ENCODE measurements around the gene SHC3. TPM values are rescaled to one million over a fixed set of nuclear protein-coding genes. Genes with fewer than 3 reads are reported as not detected.

The SHC3 gene
- total RNA-seq, 2 donors from 2014 or later, result 5.7 to 6.9 TPM

- Histone ChIP-seq H3K27ac (no peak overlapping the region), H3K4me1 (no peaks in the 10 kb centered on the region), H3K9me3 (no peaks in the 10 kb centered on the region), H3K27me3 (no peaks in the 10 kb centered on the region), H3K4me3 (no peak overlapping the region), H3K36me3 (replicated peaks in 1 of 2; ENCODE audit: insufficient read depth in 1 of 2, low read depth in 2 of 2) (no peaks in the 10 kb centered on the region)
- WGBS, 2 donors, result 48 to 56% methylated on average over 1 of the region's 1 CpG
- TF ChIP-seq CTCF (IDR thresholded peaks at IDR 0.05), result no peak
- no peak for TF ChIP-seq POLR2A (IDR thresholded peaks at IDR 0.05)
- intact Hi-C loops (cut with DNase I), result no loop called here
- DNase-seq (no peak), ATAC-seq (no peak)
Observed at GRCh38 chr9:89187950-89188349, 9.3 kb upstream of the SHC3 start.

GRCh38 chr9:89187541-89187940 lies 8.9 kb upstream of the SHC3 start:
- TF ChIP-seq CTCF (IDR thresholded peaks at IDR 0.05), result no peak
- no peak for TF ChIP-seq POLR2A (IDR thresholded peaks at IDR 0.05)
- intact Hi-C loops (cut with DNase I), result no loop called here
- WGBS, 2 donors, result 47 to 62% methylated on average over 2 of the region's 2 CpGs
- Histone ChIP-seq H3K4me1 (no peaks in the 10 kb centered on the region), H3K36me3 (replicated peaks in 1 of 2; ENCODE audit: insufficient read depth in 1 of 2, low read depth in 2 of 2) (no peaks in the 10 kb centered on the region), H3K9me3 (no peaks in the 10 kb centered on the region), H3K27ac (no peak overlapping the region), H3K27me3 (no peaks in the 10 kb centered on the region), H3K4me3 (no peak overlapping the region)
- DNase-seq (no peak), ATAC-seq (no peak)

GRCh38 chr9:89186960-89187359 lies 8.3 kb upstream of the SHC3 start:
- Histone ChIP-seq H3K4me1 (no peaks in the 10 kb centered on the region), H3K9me3 (no peaks in the 10 kb centered on the region), H3K36me3 (replicated peaks in 1 of 2; ENCODE audit: insufficient read depth in 1 of 2, low read depth in 2 of 2) (no peaks in the 10 kb centered on the region), H3K27ac (no peak overlapping the region), H3K27me3 (no peaks in the 10 kb centered on the region), H3K4me3 (no peak overlapping the region)
- intact Hi-C loops (cut with DNase I), result no loop called here
- TF ChIP-seq POLR2A (IDR thresholded peaks at IDR 0.05), result no peak
- no peak for TF ChIP-seq CTCF (IDR thresholded peaks at IDR 0.05)
- DNase-seq (no peak), ATAC-seq (no peak)
- 74 to 87% methylated on average over 5 of the region's 5 CpGs for WGBS, 2 donors

- DNase-seq (no peak), ATAC-seq (no peak)
- TF ChIP-seq CTCF (IDR thresholded peaks at IDR 0.05), result no peak
- no peak for TF ChIP-seq POLR2A (IDR thresholded peaks at IDR 0.05)
- H3K4me1 ChIP-seq, result no peaks in the 10 kb centered on the region
- intact Hi-C loops (cut with DNase I), result no loop called here
- H3K27me3 ChIP-seq, result no peaks in the 10 kb centered on the region
- no peak overlapping the region for H3K27ac ChIP-seq
- H3K4me3 ChIP-seq, result no peak overlapping the region
- 49 to 72% methylated on average over 3 to 5 of the region's 5 CpGs for WGBS, 2 donors
- H3K9me3 ChIP-seq, result no peaks in the 10 kb centered on the region
- H3K36me3 ChIP-seq (replicated peaks in 1 of 2; ENCODE audit: insufficient read depth in 1 of 2, low read depth in 2 of 2), result no peaks in the 10 kb centered on the region
Observed at GRCh38 chr9:89185980-89186379, 7.4 kb upstream of the SHC3 start.

GRCh38 chr9:89183146-89183545 lies 4.5 kb upstream of the SHC3 start:
- no peaks in the 10 kb centered on the region for H3K27me3 ChIP-seq
- intact Hi-C loops (cut with DNase I), result no loop called here
- ATAC-seq (no peak), DNase-seq (no peak)
- H3K27ac ChIP-seq, result no peak overlapping the region
- H3K4me3 ChIP-seq, result no peak overlapping the region
- 57 to 72% methylated on average over 3 of the region's 3 CpGs for WGBS, 2 donors
- TF ChIP-seq CTCF (IDR thresholded peaks at IDR 0.05) (no peak), POLR2A (IDR thresholded peaks at IDR 0.05) (no peak)
- H3K9me3 ChIP-seq, result no peaks in the 10 kb centered on the region
- H3K36me3 ChIP-seq (replicated peaks in 1 of 2; ENCODE audit: insufficient read depth in 1 of 2, low read depth in 2 of 2), result no peaks in the 10 kb centered on the region
- H3K4me1 ChIP-seq, result peaks cover 17% of the 10 kb centered on the region

Measured in body of pancreas (tissue), 4 donors.